HepG2 (cell line): ENCODE data around the gene PPP1R1B. TPM values are rescaled to one million over a fixed set of nuclear protein-coding genes. Genes with fewer than 3 reads are reported as not detected.

Experiments used
- ASH2L ChIP-seq: fragments of 300-600, 200-600 bp; sonication (generic); IDR thresholded peaks from 2 replicates; pipeline ENCODE4 v1.7.0; 2017; ENCODE audit warnings: low read depth, mild to moderate bottlenecking, moderate library complexity, mixed read lengths, low read length; ENCODE audit not compliant: insufficient read length
- CSRNP2 ChIP-seq: sonication (generic); formaldehyde crosslinking; conservative IDR thresholded peaks from 2 replicates; pipeline ENCODE4 v1.8.0; 2022; ENCODE audit warnings: low read depth, missing genetic modification reagents
- FOXO1 ChIP-seq: sonication (generic); formaldehyde crosslinking; IDR thresholded peaks from 2 replicates; pipeline ENCODE4 v1.4.0; 2020; ENCODE audit warnings: missing genetic modification reagents
- GATAD2A ChIP-seq: IDR thresholded peaks from 2 replicates; pipeline ENCODE4 v1.6.1; 2016
- GMEB1 ChIP-seq: sonication (generic); formaldehyde crosslinking; IDR thresholded peaks from 2 replicates; pipeline ENCODE4 v1.5.1; 2020; ENCODE audit warnings: missing genetic modification reagents, mild to moderate bottlenecking, borderline replicate concordance
- KDM5B ChIP-seq: sonication (generic); formaldehyde crosslinking; IDR thresholded peaks from 2 replicates; pipeline ENCODE4 v1.4.0; 2020; ENCODE audit warnings: missing genetic modification reagents, mild to moderate bottlenecking, borderline replicate concordance
- MXI1 ChIP-seq: IDR thresholded peaks from 3 replicates; pipeline ENCODE4 v1.6.1; 2012; ENCODE audit warnings: low read depth, low read length, inconsistent platforms, borderline replicate concordance
- NR2C2 ChIP-seq: sonication (generic); formaldehyde crosslinking; IDR thresholded peaks from 2 replicates; pipeline ENCODE4 v1.4.0; 2020; ENCODE audit warnings: missing genetic modification reagents, mild to moderate bottlenecking, moderate library complexity, borderline replicate concordance
- PAF1 ChIP-seq: IDR thresholded peaks from 2 replicates; pipeline ENCODE4 v1.6.1; 2016; ENCODE audit warnings: missing genetic modification reagents, missing compliant biosample characterization
- PRPF4 ChIP-seq: fragments of 200-400 bp; formaldehyde crosslinking; IDR thresholded peaks from 2 replicates; pipeline ENCODE4 v1.6.1; 2016; ENCODE audit warnings: low read length, low read depth; ENCODE audit not compliant: poor library complexity, severe bottlenecking
- ZFP82 ChIP-seq: sonication (generic); formaldehyde crosslinking; IDR thresholded peaks from 2 replicates; pipeline ENCODE4 v1.5.1; 2020; ENCODE audit warnings: mild to moderate bottlenecking, missing genetic modification reagents, borderline replicate concordance
- ZNF142 ChIP-seq: sonication (generic); formaldehyde crosslinking; IDR thresholded peaks from 2 replicates; pipeline ENCODE4 v1.4.0; 2020; ENCODE audit warnings: missing genetic modification reagents
- ZNF687 ChIP-seq: sonication (generic); formaldehyde crosslinking; IDR thresholded peaks from 2 replicates; pipeline ENCODE4 v1.5.1; 2020; ENCODE audit warnings: mild to moderate bottlenecking, missing genetic modification reagents, moderate library complexity
- polyA plus RNA-seq, 8 experiments: library from polyadenylated mRNA; depleted of rRNA in 3 of 8; stranded (reverse) in 7 of 8; unstranded in 1 of 8; fragments of >200 nt; fragmentation: Illumina TruSeq in 4 of 8; extraction: Trizol in 4 of 8; gene quantifications; 2 replicates each; pipeline versions ENCODE4 v1.2.1 to v1.2.3, GENCODE V29; 2011 to 2016; ENCODE audit warnings: low read depth in 4 of 8, missing spikeins in 1 of 8, mixed read lengths in 1 of 8; ENCODE audit not compliant: insufficient read depth in 1 of 8
- total RNA-seq, 5 experiments: library from RNA; depleted of rRNA; stranded (reverse); fragments of >200 nt; fragmentation: Illumina TruSeq; extraction: Trizol; gene quantifications; 2 replicates each; pipeline ENCODE4 v1.2.3, GENCODE V29; 2016; ENCODE audit warnings: low read depth in 1 of 5

Gene PPP1R1B
- total and polyA plus RNA-seq, 2 of the 13 experiments (the other 11 are each of a cell fraction or from before 2014, with no cell fraction given), result 0.08 TPM; not detected in 1

GRCh38 chr17:39667945-39668924, 41.5 kb downstream of the PPP1R1B start, which contains the start of gene PNMT (continued):
- TF ChIP-seq ZNF142 (CRISPR knock-in tag) (peak; percentile 78; the same call in 1 of the 2 replicates), PRPF4 (no peak), FOXO1 (CRISPR knock-in tag) (peak; percentile 73), PAF1 (CRISPR knock-in tag) (no peak), KDM5B (CRISPR knock-in tag) (peak; percentile 91; the same call in 1 of the 2 replicates), CSRNP2 (CRISPR knock-in tag) (no peak), NR2C2 (CRISPR knock-in tag) (peak; percentile 63), ZFP82 (CRISPR knock-in tag) (0 out of 2 replicates have a peak, but pooled peaks have one; percentile 41), ASH2L (peak; percentile 53), MXI1 (peak; percentile 9; the same call in 1 of the 3 replicates), GATAD2A (CRISPR knock-in tag) (peak; percentile 74; the same call in 1 of the 2 replicates), ZNF687 (CRISPR knock-in tag) (peak; percentile 98), GMEB1 (CRISPR knock-in tag) (peak; percentile 51; the same call in 1 of the 2 replicates)
